Stimulated activated CD4-positive, alpha-beta T cell treated with anti-CD3 and anti-CD28 coated beads, Interleukin-4, amount 100 ng/mL, for 4 hours (primary cell): ENCODE results near the gene AKTIP.

ENCODE experiments used
- DNase-seq, 2 experiments: peaks; one replicate each; pipeline ENCODE4 v3.0.0-alpha.2; 2020

Gene AKTIP

DNA sequence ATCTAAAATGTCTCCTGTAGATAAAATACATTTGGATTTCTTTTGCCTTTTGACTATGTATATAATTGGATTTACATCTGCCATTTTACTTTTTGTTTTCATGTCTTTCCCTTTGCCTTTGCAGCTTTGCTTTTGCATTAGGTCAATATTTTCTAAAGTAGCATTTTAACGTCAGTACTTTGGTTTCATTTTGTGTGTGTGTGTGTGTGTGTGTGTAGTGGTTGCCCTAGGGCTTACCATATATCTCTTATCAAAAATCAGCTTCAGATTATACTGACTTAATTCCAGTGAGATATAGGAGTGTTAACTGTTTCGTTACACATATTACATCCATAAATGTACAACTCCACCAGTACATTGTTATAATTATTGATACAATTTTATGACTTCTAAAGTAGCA lies 26.1 kb downstream of the AKTIP start:
- DNase-seq: no peak

DNA sequence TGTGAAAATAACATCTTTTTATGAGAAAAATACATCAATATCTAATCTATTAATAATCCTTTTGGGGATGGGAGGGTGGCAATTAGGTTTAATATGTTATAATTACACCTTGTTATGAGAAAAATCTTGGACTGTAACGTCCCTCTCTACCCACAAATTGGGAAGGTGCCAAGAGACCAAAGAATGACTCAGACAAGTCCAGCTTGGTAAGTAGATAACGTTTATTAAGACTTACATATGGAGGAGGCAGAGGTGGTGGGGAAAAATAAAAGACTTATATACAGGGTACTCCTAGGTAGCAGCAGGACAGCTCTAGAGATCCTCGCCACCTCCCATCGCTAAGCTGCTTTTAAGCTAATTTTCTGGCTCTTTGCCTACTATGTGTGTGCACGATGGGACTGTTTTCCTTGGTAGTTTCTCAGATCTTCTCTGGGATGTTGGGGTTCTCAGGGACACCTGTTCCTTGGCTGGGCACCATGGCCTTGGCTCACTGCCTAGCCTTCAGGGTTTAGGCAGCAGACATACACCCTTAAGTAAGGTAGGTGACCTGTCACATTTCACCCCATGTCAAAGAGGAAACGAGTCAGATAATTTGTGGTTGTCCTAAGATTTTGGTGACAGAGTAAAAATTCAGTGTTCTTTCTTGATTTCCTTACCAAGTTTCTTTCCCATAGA lies 37.3 kb downstream of the AKTIP start:
- DNase-seq: no peak

DNA sequence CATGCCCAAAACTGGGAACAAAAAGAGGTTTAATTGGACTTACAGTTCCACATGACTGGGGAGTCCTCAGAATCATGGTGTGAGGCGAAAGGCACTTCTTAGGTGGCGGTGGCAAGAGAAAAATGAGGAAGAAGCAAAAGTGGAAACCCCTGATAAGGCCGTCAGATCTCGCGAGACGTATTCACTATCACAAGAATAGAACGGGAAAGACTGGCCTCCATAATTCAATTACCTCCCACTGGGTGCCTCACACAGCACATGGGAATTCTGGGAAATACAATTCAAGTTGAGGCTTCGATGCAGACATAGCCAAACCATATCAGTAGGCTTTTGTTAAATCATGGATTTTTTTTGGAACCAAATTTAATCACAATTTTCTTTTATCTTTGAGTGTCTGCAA lies 44.4 kb downstream of the AKTIP start:
- DNase-seq: no peak

DNA sequence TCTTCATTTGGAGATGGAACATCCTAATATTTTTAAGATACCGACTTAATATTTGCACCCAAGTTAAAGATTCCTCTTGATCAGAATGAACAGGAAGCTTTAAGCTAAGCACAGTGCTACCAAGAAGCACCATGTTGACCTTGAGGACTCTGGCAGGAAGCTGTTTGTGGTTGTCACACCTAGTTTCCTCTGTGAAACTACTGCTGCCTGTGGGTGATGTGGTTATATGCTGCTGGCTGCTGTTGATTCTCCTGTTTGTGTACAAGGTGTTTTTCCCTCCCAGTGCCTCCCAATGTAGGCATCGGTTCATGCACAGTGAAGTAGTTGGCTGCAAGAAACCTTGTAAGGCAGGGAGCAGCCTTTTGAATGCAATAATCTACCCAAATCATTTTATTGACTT lies 45.3 kb downstream of the AKTIP start:
- DNase-seq: peak; percentile 25 to 72

DNA sequence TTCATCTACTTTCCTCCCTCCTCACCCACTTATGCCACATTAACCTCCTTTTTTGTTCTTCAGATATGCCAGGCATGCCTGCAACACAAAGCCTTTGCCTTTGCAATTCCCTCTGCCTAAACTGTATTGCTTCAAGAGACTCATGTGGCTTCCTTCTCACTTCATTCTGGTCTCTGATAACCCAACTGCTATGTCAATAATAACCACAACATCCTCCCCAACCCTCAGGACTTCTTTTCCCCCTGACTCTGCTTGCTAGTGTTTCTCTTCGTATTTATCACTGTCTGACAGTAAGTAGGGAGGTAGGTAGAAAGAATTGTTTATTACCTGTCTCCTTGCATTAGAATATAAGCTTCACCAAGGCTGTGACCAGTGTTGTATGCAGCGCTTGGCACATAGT lies 46.4 kb downstream of the AKTIP start:
- peak in 1 of 2 experiments; percentile 12 for DNase-seq

DNA sequence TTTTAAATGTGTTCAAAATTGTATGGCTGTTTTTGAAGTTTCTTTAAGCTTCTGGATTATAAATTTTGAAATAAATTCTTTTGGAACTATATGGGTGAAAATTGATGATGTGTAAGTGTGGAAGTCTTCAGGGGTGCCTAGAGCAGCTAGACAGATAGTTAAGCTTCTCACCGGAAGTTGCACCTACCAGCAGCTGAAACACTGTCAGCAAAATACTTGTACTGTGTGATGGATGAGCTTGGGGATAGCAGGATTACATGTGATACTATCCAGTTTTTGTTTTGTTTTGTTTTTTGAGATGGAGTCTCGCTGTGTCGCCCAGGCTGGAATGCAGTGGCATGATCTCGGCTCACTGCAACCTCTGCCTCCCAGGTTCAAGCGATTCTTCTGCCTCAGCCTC lies 49.1 kb downstream of the AKTIP start:
- DNase-seq: no peak

DNA sequence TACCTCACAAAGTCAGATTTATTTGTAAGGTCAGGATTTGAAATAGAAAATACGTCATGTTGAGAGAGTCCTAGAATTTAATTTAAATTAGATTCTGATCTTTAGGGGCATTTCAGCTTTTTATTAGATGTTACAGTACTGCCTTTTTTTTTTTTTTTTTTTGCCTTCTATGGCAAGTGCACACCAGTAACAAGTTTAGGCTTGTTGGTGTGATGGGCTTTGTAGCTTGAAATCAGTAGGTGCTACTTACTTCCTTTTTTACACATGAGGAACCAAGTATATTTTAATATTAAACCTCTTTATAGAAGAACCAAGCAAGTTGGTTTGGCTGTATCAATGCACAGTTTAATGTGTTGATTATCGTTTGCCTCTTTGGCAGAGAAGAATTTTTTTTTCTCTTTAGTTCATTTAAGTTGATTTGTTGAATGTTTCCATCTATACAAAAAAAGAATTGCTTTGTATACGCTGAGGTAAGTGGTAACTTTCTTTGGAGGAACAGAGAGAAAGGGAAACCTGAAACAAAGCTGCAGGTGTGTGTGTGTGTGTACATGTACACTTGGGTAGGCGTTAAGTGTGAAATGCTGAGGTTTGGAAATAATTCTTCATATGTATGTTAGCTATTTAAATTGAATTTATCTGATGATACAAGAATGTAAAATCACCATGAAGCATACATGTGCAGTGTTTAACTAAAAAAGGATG lies 53.0 kb downstream of the AKTIP start:
- DNase-seq: peak in 1 of 2 experiments; percentile 17

DNA sequence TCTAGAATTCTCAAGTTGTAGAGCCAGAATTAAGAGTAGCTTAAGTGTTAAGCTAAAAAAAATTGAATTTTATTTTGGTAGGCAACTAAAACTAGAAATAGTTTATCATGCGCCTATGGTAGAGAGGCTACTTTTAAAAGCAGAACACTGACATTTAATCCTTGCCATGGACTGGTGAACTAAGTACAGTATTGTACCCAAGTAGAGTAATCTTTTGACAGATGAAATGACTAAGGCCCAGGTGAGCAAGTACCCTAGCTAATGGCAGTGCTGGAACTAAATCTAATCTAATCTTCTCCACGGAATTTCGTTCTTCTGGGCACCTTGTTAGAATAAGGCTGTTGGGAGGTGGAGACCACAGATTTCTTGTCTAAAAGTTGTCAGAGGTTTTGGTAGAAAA lies 56.9 kb downstream of the AKTIP start:
- DNase-seq: no peak

DNA sequence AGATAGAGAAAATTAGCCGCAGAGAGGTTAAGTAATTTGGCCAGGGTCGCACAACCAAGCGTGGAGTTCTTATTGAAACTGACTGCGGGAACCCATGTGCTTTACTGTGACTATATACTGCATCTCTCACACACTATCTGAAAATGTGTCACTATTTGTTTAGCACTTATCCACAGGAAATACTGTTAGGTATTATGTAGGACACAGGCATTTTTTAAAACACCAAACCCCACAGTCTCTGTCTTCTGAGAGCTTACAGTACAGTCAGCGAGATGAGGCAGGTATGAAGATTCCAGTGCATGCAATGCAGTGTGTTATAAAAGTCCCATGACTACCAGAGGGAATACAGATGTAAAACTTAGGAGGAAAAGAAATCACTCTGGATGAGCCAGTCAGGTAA lies 57.5 kb downstream of the AKTIP start:
- no peak for DNase-seq
